Measurements from ENCODE around the gene ARID5B. TPM values are rescaled to one million over a fixed set of nuclear protein-coding genes. Genes with fewer than 3 reads are reported as not detected.

The ARID5B gene
- total RNA-seq, 1 donor: 162 TPM

GRCh38 chr10:62112963-62113362 lies 211.5 kb downstream of the ARID5B start:
- DNase-seq (ENCODE audit: low read depth): no peak
- H3K4me3 ChIP-seq (ENCODE audit: low read depth, low read length): no peak overlapping the region
- TF ChIP-seq CTCF (IDR thresholded peaks at IDR 0.05; ENCODE audit: insufficient read depth, low read depth, low read length): no peak

- TF ChIP-seq CTCF (IDR thresholded peaks at IDR 0.05; ENCODE audit: insufficient read depth, low read depth, low read length): no peak
- H3K4me3 ChIP-seq (ENCODE audit: low read depth, low read length): no peak overlapping the region
- DNase-seq (ENCODE audit: low read depth): no peak
Measured at GRCh38 chr10:62113680-62114079, 212.2 kb downstream of the ARID5B start.

DNA sequence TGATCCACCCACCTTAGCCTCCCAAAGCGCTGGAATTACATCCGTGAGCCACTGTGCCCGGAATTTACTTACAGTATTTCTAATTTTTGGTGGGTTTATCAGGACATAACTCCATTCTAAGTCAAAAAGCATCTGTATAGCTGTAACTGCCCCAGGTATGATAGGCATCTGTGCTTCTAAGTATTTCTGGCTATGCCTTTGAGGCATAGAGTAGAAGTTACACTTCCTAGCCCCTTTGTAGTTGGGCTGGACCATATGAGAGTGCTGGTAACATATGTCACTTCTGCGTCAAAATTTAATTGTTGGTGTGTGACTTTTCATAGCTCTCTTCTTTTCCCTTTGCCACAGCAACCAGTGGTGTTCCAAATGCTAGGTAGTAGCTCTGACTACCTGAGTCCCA lies 213.8 kb downstream of the ARID5B start:
- DNase-seq (ENCODE audit: low read depth): no peak
- TF ChIP-seq CTCF (IDR thresholded peaks at IDR 0.05; ENCODE audit: insufficient read depth, low read depth, low read length): no peak
- no peak overlapping the region for H3K4me3 ChIP-seq (ENCODE audit: low read depth, low read length)

DNA sequence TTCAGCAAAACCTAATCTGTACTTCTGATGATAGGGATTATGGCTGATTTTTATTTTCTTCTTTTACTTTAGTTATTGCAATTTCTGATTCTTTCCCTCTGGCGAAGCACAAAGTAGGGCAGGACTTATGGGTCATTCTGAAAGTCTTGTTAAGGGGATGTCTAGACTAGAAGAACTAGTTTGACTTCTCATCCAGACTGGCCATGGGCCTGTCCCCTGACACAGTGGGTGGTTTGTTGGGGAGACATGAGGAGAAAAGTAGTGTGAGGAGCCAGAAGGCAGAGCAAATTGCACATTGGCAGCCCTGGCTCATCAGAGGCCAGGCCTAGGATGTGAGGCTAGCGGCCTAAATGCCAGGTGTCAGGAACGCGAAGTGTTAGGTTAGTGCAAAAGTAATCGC lies 214.3 kb downstream of the ARID5B start:
- H3K4me3 ChIP-seq (ENCODE audit: low read depth, low read length): no peak overlapping the region
- no peak for TF ChIP-seq CTCF (IDR thresholded peaks at IDR 0.05; ENCODE audit: insufficient read depth, low read depth, low read length)
- no peak for DNase-seq (ENCODE audit: low read depth)

GRCh38 chr10:62116896-62117295 lies 215.4 kb downstream of the ARID5B start:
- TF ChIP-seq CTCF (IDR thresholded peaks at IDR 0.05; ENCODE audit: insufficient read depth, low read depth, low read length): no peak
- no peak overlapping the region for H3K4me3 ChIP-seq (ENCODE audit: low read depth, low read length)
- no peak for DNase-seq (ENCODE audit: low read depth)

DNA sequence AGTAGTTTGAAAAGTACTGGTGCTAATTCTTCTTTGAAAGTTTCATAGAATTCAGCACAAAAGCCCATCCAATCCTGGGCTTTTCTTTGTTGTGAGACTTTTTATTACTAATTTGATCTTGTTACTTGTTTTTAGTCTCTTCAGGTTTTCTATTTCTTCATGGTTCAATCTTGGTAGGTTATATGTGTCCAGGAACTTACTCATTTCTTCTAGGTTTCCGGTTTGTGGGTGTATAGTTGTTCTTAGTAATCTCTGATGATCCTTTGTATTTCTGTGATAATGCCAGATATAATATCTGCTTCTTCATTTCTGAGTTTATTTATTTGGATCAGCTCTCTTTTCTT lies 219.7 kb downstream of the ARID5B start:
- no peak for TF ChIP-seq CTCF (IDR thresholded peaks at IDR 0.05; ENCODE audit: insufficient read depth, low read depth, low read length)
- DNase-seq (ENCODE audit: low read depth): no peak

GRCh38 chr10:62127975-62128374 lies 226.5 kb downstream of the ARID5B start:
- no peak overlapping the region for H3K4me3 ChIP-seq (ENCODE audit: low read depth, low read length)
- no peak for DNase-seq (ENCODE audit: low read depth)
- no peak for TF ChIP-seq CTCF (IDR thresholded peaks at IDR 0.05; ENCODE audit: insufficient read depth, low read depth, low read length)

More for the DNA sequence above, 219.7 kb downstream of the ARID5B start:
- no peak overlapping the region for H3K4me3 ChIP-seq (ENCODE audit: low read depth, low read length)

Data from fibroblast of villous mesenchyme (primary cell).